Measurements from ENCODE around the gene CHRDL2.

The CHRDL2 gene

DNA sequence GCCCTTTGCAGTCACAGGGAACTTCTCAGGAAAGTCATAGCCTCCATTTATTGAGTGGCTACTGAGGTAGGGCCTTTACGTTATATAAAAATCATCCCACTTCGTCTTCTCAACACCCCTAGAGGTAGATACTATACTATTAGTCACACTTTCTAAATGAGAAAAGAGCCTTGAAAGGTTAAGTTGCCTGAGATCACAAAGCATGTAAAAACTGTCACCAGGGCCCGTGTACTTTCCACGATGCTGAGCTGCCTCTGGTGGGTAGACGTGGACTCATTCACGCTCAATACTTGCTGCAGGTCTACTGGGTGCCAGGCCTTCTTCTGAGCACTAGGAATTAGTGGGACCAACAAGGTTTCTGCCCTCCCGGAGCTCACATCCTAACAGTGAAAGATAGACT, 16.3 kb downstream of the CHRDL2 start:
- no peak for DNase-seq (ENCODE audit: extremely low read depth, low read depth)
- H3K4me3 ChIP-seq (replicated peaks; ENCODE audit: low read depth, low read length): no peak overlapping the region
- TF ChIP-seq, protein P1, sequence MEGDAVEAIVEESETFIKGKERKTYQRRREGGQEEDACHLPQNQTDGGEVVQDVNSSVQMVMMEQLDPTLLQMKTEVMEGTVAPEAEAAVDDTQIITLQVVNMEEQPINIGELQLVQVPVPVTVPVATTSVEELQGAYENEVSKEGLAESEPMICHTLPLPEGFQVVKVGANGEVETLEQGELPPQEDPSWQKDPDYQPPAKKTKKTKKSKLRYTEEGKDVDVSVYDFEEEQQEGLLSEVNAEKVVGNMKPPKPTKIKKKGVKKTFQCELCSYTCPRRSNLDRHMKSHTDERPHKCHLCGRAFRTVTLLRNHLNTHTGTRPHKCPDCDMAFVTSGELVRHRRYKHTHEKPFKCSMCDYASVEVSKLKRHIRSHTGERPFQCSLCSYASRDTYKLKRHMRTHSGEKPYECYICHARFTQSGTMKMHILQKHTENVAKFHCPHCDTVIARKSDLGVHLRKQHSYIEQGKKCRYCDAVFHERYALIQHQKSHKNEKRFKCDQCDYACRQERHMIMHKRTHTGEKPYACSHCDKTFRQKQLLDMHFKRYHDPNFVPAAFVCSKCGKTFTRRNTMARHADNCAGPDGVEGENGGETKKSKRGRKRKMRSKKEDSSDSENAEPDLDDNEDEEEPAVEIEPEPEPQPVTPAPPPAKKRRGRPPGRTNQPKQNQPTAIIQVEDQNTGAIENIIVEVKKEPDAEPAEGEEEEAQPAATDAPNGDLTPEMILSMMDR (IDR thresholded peaks at IDR 0.05; ENCODE audit: low read depth, low read length, missing control alignments): no peak

DNA sequence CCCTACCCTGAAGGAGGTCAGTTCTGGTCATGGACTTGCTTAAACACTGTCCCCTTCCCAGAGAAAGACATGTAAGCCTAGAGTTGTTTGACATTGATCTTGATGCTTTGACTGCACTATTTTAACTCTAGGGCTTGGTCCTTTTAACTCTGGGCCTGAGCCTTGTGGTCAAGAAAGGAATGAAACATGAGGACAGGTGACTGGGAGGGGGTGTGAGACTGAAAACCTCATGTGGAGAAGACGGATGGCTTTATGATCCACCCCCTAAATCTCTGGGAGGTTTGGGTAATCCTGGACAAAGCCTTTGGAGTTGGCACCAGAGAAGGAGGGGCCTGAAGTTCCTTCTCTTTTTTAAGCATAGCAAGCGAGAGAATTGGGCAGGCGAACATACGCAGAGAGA, 17.5 kb downstream of the CHRDL2 start:
- no peak for DNase-seq (ENCODE audit: extremely low read depth, low read depth)
- no peak overlapping the region for H3K4me3 ChIP-seq (replicated peaks; ENCODE audit: low read depth, low read length)
- TF ChIP-seq, protein P1 (IDR thresholded peaks at IDR 0.05; ENCODE audit: low read depth, low read length, missing control alignments): no peak

DNA sequence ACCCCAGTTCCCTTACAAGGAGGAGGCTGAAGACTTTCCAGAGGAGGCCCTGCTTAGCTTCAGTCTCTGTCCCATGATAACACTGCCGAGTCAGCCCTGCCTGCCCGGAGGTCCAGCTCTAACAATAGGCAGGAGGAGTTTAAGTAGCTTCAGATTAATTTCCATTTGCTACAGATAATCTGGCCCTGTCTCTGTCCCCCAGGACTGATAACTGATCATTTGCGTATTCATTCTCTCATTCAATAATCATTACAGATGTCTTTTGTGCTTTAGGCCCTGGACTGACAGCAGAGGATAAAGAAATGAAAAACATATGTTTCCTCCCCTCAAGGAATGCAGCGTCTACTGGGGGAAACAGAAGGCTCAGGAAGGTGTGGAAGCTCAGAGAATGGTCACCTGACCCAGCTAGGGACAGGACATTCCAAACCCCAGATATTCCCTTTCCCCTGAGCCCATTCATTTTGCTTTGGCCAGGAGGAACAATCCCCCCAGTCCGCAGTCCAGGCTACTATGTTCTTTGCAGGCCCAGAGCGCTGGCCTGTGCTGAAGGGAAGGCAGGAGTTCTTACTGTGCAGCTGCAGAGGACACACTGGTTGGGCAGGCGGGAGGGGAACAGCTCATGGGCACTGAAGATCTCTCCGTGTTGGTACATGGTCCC, 20.8 kb downstream of the CHRDL2 start:
- TF ChIP-seq, protein P1 (IDR thresholded peaks at IDR 0.05; ENCODE audit: low read depth, low read length, missing control alignments): no peak
- H3K4me3 ChIP-seq (replicated peaks; ENCODE audit: low read depth, low read length): no peak overlapping the region
- no peak for DNase-seq (ENCODE audit: extremely low read depth, low read depth)

DNA sequence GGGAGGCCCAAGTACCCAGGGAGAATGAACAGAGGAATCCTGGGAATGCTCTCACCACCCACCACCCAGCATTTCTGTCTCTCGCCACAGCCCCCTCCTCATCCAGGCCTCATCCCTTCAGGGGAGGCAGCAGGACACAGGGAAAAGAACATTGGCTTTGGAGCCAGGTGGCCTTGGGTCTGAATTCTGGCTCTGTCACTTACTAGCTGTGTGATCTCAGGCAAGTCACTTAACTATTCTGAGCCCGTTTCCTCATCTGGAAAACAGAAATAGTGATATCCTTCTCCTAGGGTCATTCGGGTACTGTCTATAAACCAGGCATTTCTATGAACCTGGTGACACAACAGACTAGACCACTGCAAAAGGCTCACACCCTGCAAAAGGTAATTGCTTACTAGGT, 22.1 kb downstream of the CHRDL2 start:
- no peak for DNase-seq (ENCODE audit: extremely low read depth, low read depth)
- no peak overlapping the region for H3K4me3 ChIP-seq (replicated peaks; ENCODE audit: low read depth, low read length)
- TF ChIP-seq, protein P1 (IDR thresholded peaks at IDR 0.05; ENCODE audit: low read depth, low read length, missing control alignments): no peak

DNA sequence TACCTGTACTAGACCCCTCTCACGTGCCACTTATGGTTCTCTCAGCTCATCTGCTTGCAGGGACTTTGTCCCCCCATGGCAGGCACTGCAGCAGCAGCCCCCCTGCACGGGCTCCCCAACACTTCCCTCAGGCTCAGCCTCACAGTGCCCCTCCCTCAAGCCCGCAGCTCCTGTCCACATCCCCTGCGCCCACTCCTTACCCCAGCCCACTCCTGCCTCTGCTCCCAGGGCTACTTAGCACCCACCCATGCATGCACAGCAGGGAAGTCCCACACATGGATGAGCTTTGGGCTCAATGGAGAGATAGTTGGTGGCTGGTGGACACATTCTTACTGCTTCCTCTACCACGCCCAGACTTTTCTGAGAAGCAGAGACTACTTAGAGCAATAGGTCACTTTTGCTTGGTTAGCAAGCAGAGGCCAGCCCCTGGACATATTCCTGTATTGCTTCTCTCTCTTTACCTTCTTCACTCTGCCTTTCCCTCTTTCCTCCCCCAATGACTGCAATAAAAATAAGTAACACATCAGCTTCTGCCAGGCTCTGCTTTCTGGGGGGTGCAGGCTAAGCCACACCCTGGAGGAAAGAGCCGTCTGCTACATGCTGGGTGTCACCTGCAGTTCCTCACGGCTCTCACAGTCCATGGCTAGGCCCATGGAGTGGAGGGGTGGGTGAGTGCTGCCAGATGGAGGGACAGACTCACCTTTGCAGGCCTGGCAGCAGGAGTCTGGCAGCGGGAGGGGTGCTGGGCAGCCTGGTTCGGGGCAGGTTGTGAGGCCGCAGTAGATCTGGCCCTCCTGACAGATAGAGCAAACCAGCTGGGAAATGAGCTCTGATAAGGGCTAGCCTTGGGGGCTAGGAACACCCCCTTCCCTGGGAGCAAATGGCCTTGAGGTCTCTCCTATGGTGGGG, 23.4 kb downstream of the CHRDL2 start:
- no peak overlapping the region for H3K4me3 ChIP-seq (replicated peaks; ENCODE audit: low read depth, low read length)
- no peak for DNase-seq (ENCODE audit: extremely low read depth, low read depth)
- TF ChIP-seq, protein P1 (IDR thresholded peaks at IDR 0.05; ENCODE audit: low read depth, low read length, missing control alignments): no peak

DNA sequence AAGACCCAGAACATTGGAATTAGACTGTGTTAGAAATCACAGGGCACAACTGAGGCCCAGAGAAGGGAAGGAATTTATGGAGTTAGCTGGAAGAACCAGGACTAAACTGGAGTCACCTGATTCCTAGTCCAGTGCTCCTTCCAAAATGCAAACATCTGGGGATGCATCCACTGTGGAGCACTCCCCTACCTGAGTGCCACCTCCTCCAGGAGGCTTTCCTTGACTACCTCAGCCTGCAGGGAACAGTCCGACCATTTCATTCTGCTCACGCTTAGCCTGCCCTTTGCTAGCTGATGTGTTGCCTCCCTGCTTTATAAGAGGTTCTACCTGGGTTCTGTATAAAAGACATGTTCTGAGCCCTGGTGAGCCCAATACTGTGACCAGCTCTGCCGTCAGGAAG, 24.0 kb downstream of the CHRDL2 start:
- DNase-seq (ENCODE audit: extremely low read depth, low read depth): no peak
- H3K4me3 ChIP-seq (replicated peaks; ENCODE audit: low read depth, low read length): no peak overlapping the region
- TF ChIP-seq, protein P1 (IDR thresholded peaks at IDR 0.05; ENCODE audit: low read depth, low read length, missing control alignments): no peak
